K562 (cell line): ENCODE data around the gene SNX15. TPM values are rescaled to one million over a fixed set of nuclear protein-coding genes. Genes with fewer than 3 reads are reported as not detected.
"Not testable (repeated sequence)": the region's sequence is repeated elsewhere in the genome, so short reads cannot be mapped to it uniquely, and the experiment has no call there.

Source experiments
- ATAC-seq: fragments of 200-7000 bp; cut with Tn5 transposase; 3 replicates; pipeline ENCODE4 v1.9.1; 2020; ENCODE audit warnings: moderate library complexity
- BruUV-seq: library from RNA; stranded (reverse); fragments of 400-500 nt; replicated peaks from 2 replicates; lab custom pipeline; 2021; lab: Mats Ljungman, UMichigan
- CTCF ChIA-PET: fragments of 300-600 bp; formaldehyde crosslinking; extraction: SDS; loops from one replicate; lab custom pipeline; 2021; ENCODE audit warnings: low intra/inter-chr PET ratio; lab: Yijun Ruan, JAX
- POLR2A ChIA-PET: fragments of 300-600, 350-650 bp; sonication (Branson Sonifier 250); formaldehyde crosslinking; extraction: SDS; loops from one replicate; lab custom pipeline; 2021; ENCODE audit warnings: antibody characterized with exemption, inconsistent platforms; lab: Yijun Ruan, JAX
- DNase-seq, 4 experiments: peaks; one replicate each; pipeline versions ENCODE4 v3.0.0 to v3.0.0-alpha.2; 2011 to 2018; ENCODE audit warnings: low spot score in 3 of 4, mixed read lengths in 3 of 4; ENCODE audit errors: extremely low read depth in 1 of 4
- FAIRE-seq: peaks from 2 replicates; lab custom pipeline; 2011; peaks lifted over from hg19 to GRCh38; lab: Jason Lieb, UNC
- H2AFZ ChIP-seq: 2 replicates; pipeline ENCODE4 v1.6.0; 2011; ENCODE audit warnings: low read depth, low read length, control low read depth, inconsistent platforms
- H3K27ac ChIP-seq: fragments of 200-600 bp; 3 replicates; pipeline ENCODE4 v1.8.0; 2011; ENCODE audit warnings: low read depth, mild to moderate bottlenecking, control low read depth, inconsistent platforms, low read length, moderate library complexity, mixed read lengths; ENCODE audit errors: extremely low read depth
- H3K27me3 ChIP-seq, 2 experiments: fragments of 300-600 bp in 1 of 2; 2 replicates in 1 of 2; 3 replicates in 1 of 2; pipeline versions ENCODE4 v1.6.0 to v1.8.0; 2011; ENCODE audit warnings: inconsistent platforms in 2 of 2, low read length in 2 of 2, mild to moderate bottlenecking in 1 of 2, mixed read lengths in 1 of 2, moderate library complexity in 1 of 2; ENCODE audit not compliant: control insufficient read depth in 2 of 2, insufficient read depth in 2 of 2
- H3K36me3 ChIP-seq: fragments of 300-600 bp; 3 replicates; pipeline ENCODE4 v1.8.0; 2011; ENCODE audit warnings: mild to moderate bottlenecking, low read length, inconsistent platforms; ENCODE audit not compliant: control insufficient read depth, insufficient read depth
- H3K4me1 ChIP-seq, 2 experiments: fragments of 200-600 bp in 1 of 2; replicated peaks in 1 of 2; 2 replicates in 1 of 2; 3 replicates in 1 of 2; pipeline versions ENCODE4 v1.5.1 to v1.8.0; 2011; ENCODE audit warnings: inconsistent platforms in 2 of 2, low read length in 2 of 2, mild to moderate bottlenecking in 1 of 2, mixed read lengths in 1 of 2, moderate library complexity in 1 of 2; ENCODE audit not compliant: control insufficient read depth in 2 of 2, insufficient read depth in 2 of 2
- H3K4me2 ChIP-seq: 2 replicates; pipeline ENCODE4 v1.6.1; 2011; ENCODE audit warnings: low read length, control low read depth, inconsistent platforms, mixed read lengths; ENCODE audit not compliant: insufficient read depth
- H3K4me3 ChIP-seq: fragments of 200-600 bp; sonication (generic), shearing (Covaris generic); 2 replicates; pipeline ENCODE4 v1.5.1; 2016; ENCODE audit warnings: control low read depth, inconsistent platforms
- H3K79me2 ChIP-seq: fragments of 200-600 bp; 3 replicates; pipeline ENCODE4 v1.8.0; 2011; ENCODE audit warnings: low read length, inconsistent platforms; ENCODE audit not compliant: control insufficient read depth, insufficient read depth
- H3K9ac ChIP-seq, 2 experiments: 2 replicates each; pipeline versions ENCODE4 v1.6.0 to v1.6.1; 2011; ENCODE audit warnings: low read depth in 2 of 2, low read length in 2 of 2, control low read depth in 1 of 2, inconsistent platforms in 1 of 2, mild to moderate bottlenecking in 1 of 2, mixed read lengths in 1 of 2; ENCODE audit not compliant: insufficient read depth in 1 of 2
- H3K9me1 ChIP-seq: one replicate; pipeline ENCODE4 v1.6.0; 2011; ENCODE audit warnings: inconsistent platforms, mild to moderate bottlenecking, low read length, moderate library complexity; ENCODE audit not compliant: control insufficient read depth, insufficient read depth
- H3K9me3 ChIP-seq: replicated peaks from 2 replicates; pipeline ENCODE4 v1.5.1; 2011; ENCODE audit warnings: low read depth, low read length, inconsistent platforms; ENCODE audit not compliant: control insufficient read depth, insufficient read depth
- H4K20me1 ChIP-seq: replicated peaks from 2 replicates; pipeline ENCODE4 v1.6.1; 2011; ENCODE audit warnings: low read length, inconsistent platforms, mixed read lengths; ENCODE audit not compliant: control insufficient read depth, insufficient read depth
- ARNT ChIP-seq, 2 experiments: fragments of 450-650 bp; IDR thresholded peaks; 2 replicates each; pipeline ENCODE4 v1.6.1; 2016; ENCODE audit warnings: mild to moderate bottlenecking in 1 of 2
- ATF2 ChIP-seq: sonication (generic); formaldehyde crosslinking; IDR thresholded peaks from 2 replicates; pipeline ENCODE4 v1.8.1; 2022; ENCODE audit warnings: missing genetic modification reagents
- ATF3 ChIP-seq, 2 experiments: fragments of 450-650 bp in 1 of 2; sonication (generic) in 1 of 2; formaldehyde crosslinking in 1 of 2; IDR thresholded peaks in 1 of 2; conservative IDR thresholded peaks in 1 of 2; 2 replicates each; pipeline versions ENCODE4 v1.6.1 to v1.8.1; 2016 to 2023; ENCODE audit warnings: mild to moderate bottlenecking in 2 of 2, moderate library complexity in 2 of 2, inconsistent platforms in 1 of 2, missing genetic modification reagents in 1 of 2
- CBX2 ChIP-seq: fragments of 200-600 bp; sonication (generic); IDR thresholded peaks from one replicate; pipeline ENCODE4 v1.6.1; 2012; ENCODE audit warnings: mild to moderate bottlenecking, low read length, inconsistent platforms; ENCODE audit not compliant: insufficient read depth, poor library complexity, severe bottlenecking
- CREBBP ChIP-seq: IDR thresholded peaks from one replicate; pipeline ENCODE4 v1.6.1; 2012; ENCODE audit warnings: low read depth, mild to moderate bottlenecking, control low read depth, inconsistent platforms, low read length
- ETS2 ChIP-seq: IDR thresholded peaks from 2 replicates; pipeline ENCODE4 v1.6.1; 2016; ENCODE audit warnings: borderline replicate concordance, missing genetic modification characterization, mild to moderate bottlenecking, moderate library complexity, missing compliant biosample characterization; ENCODE audit not compliant: poor library complexity, severe bottlenecking
- MCM5 ChIP-seq: fragments of 450-650 bp; IDR thresholded peaks from 2 replicates; pipeline ENCODE4 v1.6.1; 2016; ENCODE audit warnings: low read depth
- RAD21 ChIP-seq, 2 experiments: fragments of 250-450 bp in 1 of 2; fragments of 450-650 bp in 1 of 2; sonication (Bioruptor Pico) in 1 of 2; formaldehyde crosslinking in 1 of 2; IDR thresholded peaks in 1 of 2; conservative IDR thresholded peaks in 1 of 2; 2 replicates each; pipeline versions ENCODE4 v1.4.0 to v1.8.0; 2020 to 2022; ENCODE audit warnings: mild to moderate bottlenecking in 2 of 2, moderate library complexity in 1 of 2
- ZNF121 ChIP-seq: sonication (generic); formaldehyde crosslinking; conservative IDR thresholded peaks from 2 replicates; pipeline ENCODE4 v1.8.0; 2022; ENCODE audit warnings: missing genetic modification reagents
- ZNF253 ChIP-seq: fragments of 250-450 bp; sonication (Bioruptor Pico); conservative IDR thresholded peaks from 2 replicates; pipeline ENCODE4 v1.6.1; 2021; ENCODE audit warnings: mild to moderate bottlenecking
- ZNF444 ChIP-seq: fragments of 250-450 bp; sonication (Bioruptor Pico); IDR thresholded peaks from 2 replicates; pipeline ENCODE4 v1.4.0; 2020; ENCODE audit warnings: mild to moderate bottlenecking, moderate library complexity
- WGBS: fragments of 100-300 bp; shearing (Covaris generic); methylation state at CpG from one replicate; pipeline ENCODE4 v1.1.6; 2016; ENCODE audit warnings: low coverage, mixed read lengths; ENCODE audit not compliant: insufficient coverage; ENCODE audit errors: missing lambda C conversion rate; 5-methylcytosine and 5-hydroxymethylcytosine counted together
- in situ Hi-C: fragments of 300-500 bp; cut with MboI; formaldehyde crosslinking; loops from 4 replicates; pipeline ENCODE4 v1.15.0; 2018; ENCODE audit warnings: inconsistent platforms, mixed read lengths
- intact Hi-C: fragments of 100-400 bp; cut with micrococcal nuclease; formaldehyde crosslinking; loops from 2 replicates; pipeline ENCODE4 v1.14.2; 2022
- polyA plus RNA-seq, 8 experiments: library from polyadenylated mRNA; depleted of rRNA in 4 of 8; stranded (reverse) in 5 of 8; unstranded in 3 of 8; fragments of >200 nt; fragmentation: Nextera tagmentation in 2 of 8; fragmentation: Illumina TruSeq in 1 of 8; extraction: Ambion mirVana in 2 of 8; extraction: Trizol in 1 of 8; gene quantifications; 2 replicates each; pipeline versions ENCODE4 v1.2.1 to v1.2.3, GENCODE V29; 2011 to 2014; ENCODE audit warnings: inconsistent platforms in 1 of 8, missing spikeins in 1 of 8
- total RNA-seq, 7 experiments: library from RNA; depleted of rRNA in 6 of 7; stranded (reverse); fragments of >200 nt in 6 of 7; fragmentation: Illumina TruSeq in 2 of 7; extraction: Trizol in 2 of 7; gene quantifications; 2 replicates each; pipeline versions ENCODE4 v1.2.1 to v1.2.3, GENCODE V29; 2011 to 2021; ENCODE audit warnings: low replicate concordance in 1 of 7

The SNX15 gene
- total and polyA plus RNA-seq, 9 of the 15 experiments (the other 6 are each of a cell fraction or from before 2014, with no cell fraction given), result 1.8 to 27.8 (median 15.2) TPM

GRCh38 chr11:65003968-65004367, 23.3 kb upstream of the SNX15 start:
- H3K36me3 ChIP-seq, H3K9me3 ChIP-seq, H3K27ac ChIP-seq, H3K79me2 ChIP-seq, H3K4me2 ChIP-seq, H3K27me3 ChIP-seq, intact Hi-C loops, H4K20me1 ChIP-seq, CTCF ChIA-PET, DNase-seq, ATAC-seq, H3K9me1 ChIP-seq, BruUV-seq, in situ Hi-C loops, H3K4me1 ChIP-seq, H3K9ac ChIP-seq, FAIRE-seq, H3K4me3 ChIP-seq, H2AFZ ChIP-seq: not testable (repeated sequence)
- POLR2A ChIA-PET, result interaction anchor here (0.7 kb wide), 1 partner anchor 153 kb away, joined by 4 read pairs; no protein-coding TSS in a partner anchor
- peak; percentile 57 for TF ChIP-seq ZNF121
- WGBS, result 7% methylated on average over 3 of the region's 3 CpGs

- no peaks in the 10 kb centered on the region for H3K9me3 ChIP-seq
- WGBS, result 42% methylated on average over 7 of the region's 7 CpGs
- POLR2A ChIA-PET, result interaction anchor here (0.9 kb wide), 1 partner anchor 11 kb away, joined by 3 read pairs; the partner anchor contains the start of gene BATF2
- peaks cover 2 to 8% of the 10 kb centered on the region in 2 experiments; a peak in 4 of 5 replicates for H3K4me1 ChIP-seq
- BruUV-seq, result no TSS peak
- no peaks in the 10 kb centered on the region for H3K27me3 ChIP-seq
- intact Hi-C loops, result no loop called here
- no peak overlapping the region for H3K27ac ChIP-seq
- no peaks in the 10 kb centered on the region for H3K79me2 ChIP-seq
- DNase-seq (no peak), ATAC-seq (peak; percentile 26; the same call in 1 of the 3 replicates), FAIRE-seq (no peak)
- CTCF ChIA-PET, result no interaction called here
- H2AFZ ChIP-seq, result no peak overlapping the region
- H4K20me1 ChIP-seq, result no peaks in the 10 kb centered on the region
- H3K4me2 ChIP-seq, result no peak overlapping the region
- H3K36me3 ChIP-seq, result no peaks in the 10 kb centered on the region
- no peak overlapping the region for H3K4me3 ChIP-seq
- in situ Hi-C loops, result no loop called here
- peak overlapping the region in 1 of 2 experiments; percentile 19; a peak in 1 of 4 replicates for H3K9ac ChIP-seq
- no peaks in the 10 kb centered on the region for H3K9me1 ChIP-seq
- no peak for TF ChIP-seq ARNT (IDR thresholded peaks at IDR 0.05)
- TF ChIP-seq CREBBP, result no peak
- TF ChIP-seq ETS2 (tag), result no peak
- TF ChIP-seq MCM5, result no peak
- no peak for TF ChIP-seq ATF2 (CRISPR knock-in tag)
- no peak for TF ChIP-seq ZNF444 (CRISPR knock-in tag)
- no peak for TF ChIP-seq ZNF253 (CRISPR knock-in tag)
- TF ChIP-seq ATF3 (IDR thresholded peaks at IDR 0.05), result no peak
- no peak for TF ChIP-seq ATF3 (CRISPR knock-in tag; conservative IDR thresholded peaks at IDR 0.05)
- 0 out of 4 replicates have a peak, but pooled peaks of 1 of the 2 experiments have one; percentile 7 for TF ChIP-seq RAD21 (CRISPR knock-in tag; conservative IDR thresholded peaks at IDR 0.05 in 1 of 2, IDR thresholded peaks at IDR 0.05 in 1 of 2)
- TF ChIP-seq CBX2, result no peak
Observed at GRCh38 chr11:65008016-65008415, 19.2 kb upstream of the SNX15 start.
